HepG2 (cell line): ENCODE measurements around the gene OR8G5. TPM values are rescaled to one million over a fixed set of nuclear protein-coding genes. Genes with fewer than 3 reads are reported as not detected.
"Not testable (repeated sequence)": the region's sequence is repeated elsewhere in the genome, so short reads cannot be mapped to it uniquely, and the experiment has no call there.

ENCODE experiments used
- ATAC-seq: fragments of 200-7000 bp; cut with Tn5 transposase; 3 replicates; pipeline ENCODE4 v1.9.1; 2020; ENCODE audit warnings: mild to moderate bottlenecking, moderate library complexity
- BruUV-seq: library from RNA; stranded (reverse); fragments of 400-500 nt; replicated peaks from 2 replicates; lab custom pipeline; 2021; lab: Mats Ljungman, UMichigan
- CTCF ChIA-PET: fragments of 300-600 bp; formaldehyde crosslinking; extraction: SDS; loops from one replicate; lab custom pipeline; 2021; ENCODE audit warnings: low total read pairs, inconsistent platforms, low intra/inter-chr PET ratio; lab: Yijun Ruan, JAX
- POLR2A ChIA-PET: fragments of 350-600 bp; sonication (Branson Sonifier 250); formaldehyde crosslinking; loops from one replicate; lab custom pipeline; 2020; ENCODE audit warnings: antibody characterized with exemption, inconsistent platforms; lab: Yijun Ruan, JAX
- DNase-seq: peaks from one replicate; pipeline ENCODE4 v3.0.0-alpha.2; 2015; ENCODE audit warnings: low spot score
- FAIRE-seq: peaks from 3 replicates; lab custom pipeline; 2011; peaks lifted over from hg19 to GRCh38; lab: Jason Lieb, UNC
- H2AFZ ChIP-seq: one replicate; pipeline ENCODE4 v1.6.1; 2011; ENCODE audit warnings: low read length, inconsistent platforms
- H3K27ac ChIP-seq: fragments of 300-600 bp; 3 replicates; pipeline ENCODE4 v1.8.0; 2011; ENCODE audit warnings: mixed run types, mild to moderate bottlenecking, mixed read lengths, low read length, inconsistent platforms; ENCODE audit not compliant: insufficient read depth; ENCODE audit errors: extremely low read length
- H3K27me3 ChIP-seq, 2 experiments: fragments of 200-600 bp in 1 of 2; 2 replicates in 1 of 2; 3 replicates in 1 of 2; pipeline versions ENCODE4 v1.6.0 to v1.8.0; 2011; ENCODE audit warnings: low read length in 2 of 2, mild to moderate bottlenecking in 2 of 2, moderate library complexity in 2 of 2, inconsistent platforms in 1 of 2; ENCODE audit not compliant: insufficient read depth in 2 of 2, control insufficient read depth in 1 of 2
- H3K36me3 ChIP-seq, 2 experiments: fragments of 200-600 bp in 1 of 2; replicated peaks in 1 of 2; 2 replicates in 1 of 2; 3 replicates in 1 of 2; pipeline versions ENCODE4 v1.5.1 to v1.8.0; 2011; ENCODE audit warnings: low read length in 2 of 2, inconsistent platforms in 1 of 2; ENCODE audit not compliant: insufficient read depth in 2 of 2, control insufficient read depth in 1 of 2
- H3K4me1 ChIP-seq: 2 replicates; pipeline ENCODE4 v1.5.1; 2012; ENCODE audit warnings: low read length, inconsistent platforms; ENCODE audit not compliant: insufficient read depth
- H3K4me2 ChIP-seq: 2 replicates; pipeline ENCODE4 v1.6.0; 2011; ENCODE audit warnings: low read depth, low read length, inconsistent platforms
- H3K4me3 ChIP-seq, 3 experiments: fragments of 200-600 bp in 1 of 3; sonication (generic), shearing (Covaris generic) in 1 of 3; replicated peaks in 1 of 3; 2 replicates each; pipeline ENCODE4 v1.5.1; 2011 to 2016; ENCODE audit warnings: low read length in 3 of 3, inconsistent platforms in 2 of 3, low read depth in 2 of 3, mild to moderate bottlenecking in 2 of 3, control low read depth in 1 of 3, mixed read lengths in 1 of 3; ENCODE audit not compliant: insufficient read depth in 1 of 3
- H3K79me2 ChIP-seq: one replicate; pipeline ENCODE4 v1.6.1; 2011; ENCODE audit warnings: low read length, inconsistent platforms; ENCODE audit not compliant: insufficient read depth
- H3K9ac ChIP-seq: 2 replicates; pipeline ENCODE4 v1.6.0; 2011; ENCODE audit warnings: mild to moderate bottlenecking, low read depth, low read length, inconsistent platforms; ENCODE audit not compliant: insufficient read depth
- H3K9me3 ChIP-seq: 2 replicates; pipeline ENCODE4 v1.5.1; 2012; ENCODE audit warnings: mild to moderate bottlenecking, low read length
- H4K20me1 ChIP-seq: 2 replicates; pipeline ENCODE4 v1.6.0; 2011; ENCODE audit warnings: inconsistent platforms, mild to moderate bottlenecking, low read length, moderate library complexity; ENCODE audit not compliant: insufficient read depth
- ZNF382 ChIP-seq: sonication (generic); formaldehyde crosslinking; IDR thresholded peaks from 2 replicates; pipeline ENCODE4 v1.5.0; 2020; ENCODE audit warnings: missing genetic modification reagents, mild to moderate bottlenecking, borderline replicate concordance
- ZNF564 ChIP-seq: sonication (generic); formaldehyde crosslinking; IDR thresholded peaks from 2 replicates; pipeline ENCODE4 v1.8.1; 2023; ENCODE audit warnings: mild to moderate bottlenecking, missing genetic modification reagents
- ZNF609 ChIP-seq: sonication (generic); formaldehyde crosslinking; IDR thresholded peaks from 2 replicates; pipeline ENCODE4 v1.4.0; 2020; ENCODE audit warnings: mild to moderate bottlenecking, missing genetic modification reagents, borderline replicate concordance
- WGBS: methylation state at CpG from one replicate; pipeline ENCODE4 v1.1.6; 2017; ENCODE audit warnings: low lambda C conversion rate; 5-methylcytosine and 5-hydroxymethylcytosine counted together
- in situ Hi-C: cut with HindIII; loops from 2 replicates; pipeline ENCODE4 v1.10.0; 2017; ENCODE audit warnings: low pct_unique_long_range_greater_than_20kb; ENCODE audit not compliant: extremely low pct_ligation_motif_present
- intact Hi-C: fragments of 100-400 bp; cut with micrococcal nuclease; formaldehyde crosslinking; loops from one replicate; pipeline ENCODE4 v1.10.0; 2022; ENCODE audit not compliant: unreplicated experiment
- polyA plus RNA-seq, 8 experiments: library from polyadenylated mRNA; depleted of rRNA in 3 of 8; stranded (reverse) in 7 of 8; unstranded in 1 of 8; fragments of >200 nt; fragmentation: Illumina TruSeq in 4 of 8; extraction: Trizol in 4 of 8; gene quantifications; 2 replicates each; pipeline versions ENCODE4 v1.2.1 to v1.2.3, GENCODE V29; 2011 to 2016; ENCODE audit warnings: low read depth in 4 of 8, missing spikeins in 1 of 8, mixed read lengths in 1 of 8; ENCODE audit not compliant: insufficient read depth in 1 of 8
- total RNA-seq, 5 experiments: library from RNA; depleted of rRNA; stranded (reverse); fragments of >200 nt; fragmentation: Illumina TruSeq; extraction: Trizol; gene quantifications; 2 replicates each; pipeline ENCODE4 v1.2.3, GENCODE V29; 2016; ENCODE audit warnings: low read depth in 1 of 5

Gene OR8G5
- total and polyA plus RNA-seq, 2 of the 13 experiments (the other 11 are each of a cell fraction or from before 2014, with no cell fraction given): not detected

GRCh38 chr11:124222407-124222806 is 33.8 kb upstream of the OR8G5 start (continued):
- no peak for TF ChIP-seq ZNF609
- no peak for TF ChIP-seq ZNF564
- TF ChIP-seq ZNF382 (CRISPR knock-in tag): no peak

GRCh38 chr11:124224618-124225423 is 31.4 kb upstream of the OR8G5 start:
- H3K27ac ChIP-seq, H4K20me1 ChIP-seq, H3K27me3 ChIP-seq, BruUV-seq, H3K79me2 ChIP-seq, FAIRE-seq, POLR2A ChIA-PET, H3K9me3 ChIP-seq, CTCF ChIA-PET, H2AFZ ChIP-seq, H3K9ac ChIP-seq, H3K4me2 ChIP-seq, intact Hi-C loops, DNase-seq, H3K4me3 ChIP-seq, H3K36me3 ChIP-seq, H3K4me1 ChIP-seq, ATAC-seq: not testable (repeated sequence)
- WGBS: 29% methylated on average over 9 of the region's 9 CpGs
- in situ Hi-C loops: loop anchor here (10.0 kb wide), 1 partner anchor 60 kb away; no protein-coding TSS in a partner anchor
